Placental epithelial cell (primary cell): ENCODE measurements around the gene FOXF1. TPM values are rescaled to one million over a fixed set of nuclear protein-coding genes. Genes with fewer than 3 reads are reported as not detected.

Source experiments
- total RNA-seq: library from RNA; depleted of rRNA; stranded (reverse); fragments of >200 nt; gene quantifications from 2 replicates; pipeline ENCODE4 v1.2.3, GENCODE V29; 2012

Gene FOXF1
- not detected in 2 replicates for total RNA-seq

DNA sequence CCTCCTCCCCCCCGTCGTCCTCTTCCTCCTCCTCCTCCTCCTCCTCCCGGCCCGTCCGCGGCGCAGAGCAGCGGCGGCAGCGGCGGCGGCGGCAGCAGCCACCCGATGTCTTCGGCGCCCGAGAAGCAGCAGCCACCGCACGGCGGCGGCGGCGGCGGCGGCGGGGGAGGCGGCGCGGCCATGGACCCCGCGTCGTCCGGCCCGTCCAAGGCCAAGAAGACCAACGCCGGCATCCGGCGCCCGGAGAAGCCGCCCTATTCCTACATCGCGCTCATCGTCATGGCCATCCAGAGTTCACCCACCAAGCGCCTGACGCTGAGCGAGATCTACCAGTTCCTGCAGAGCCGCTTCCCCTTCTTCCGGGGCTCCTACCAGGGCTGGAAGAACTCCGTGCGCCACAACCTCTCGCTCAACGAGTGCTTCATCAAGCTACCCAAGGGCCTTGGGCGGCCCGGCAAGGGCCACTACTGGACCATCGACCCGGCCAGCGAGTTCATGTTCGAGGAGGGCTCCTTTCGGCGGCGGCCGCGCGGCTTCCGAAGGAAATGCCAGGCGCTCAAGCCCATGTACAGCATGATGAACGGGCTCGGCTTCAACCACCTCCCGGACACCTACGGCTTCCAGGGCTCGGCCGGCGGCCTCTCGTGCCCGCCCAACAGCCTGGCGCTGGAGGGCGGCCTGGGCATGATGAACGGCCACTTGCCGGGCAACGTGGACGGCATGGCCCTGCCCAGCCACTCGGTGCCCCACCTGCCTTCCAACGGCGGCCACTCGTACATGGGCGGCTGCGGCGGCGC, at the start of gene FOXF1:
TSS of gene FOXF1 (plus strand) at position 63 of the 797 bp plus-strand sequence. CDS start at position 106, 43 bp downstream.

DNA sequence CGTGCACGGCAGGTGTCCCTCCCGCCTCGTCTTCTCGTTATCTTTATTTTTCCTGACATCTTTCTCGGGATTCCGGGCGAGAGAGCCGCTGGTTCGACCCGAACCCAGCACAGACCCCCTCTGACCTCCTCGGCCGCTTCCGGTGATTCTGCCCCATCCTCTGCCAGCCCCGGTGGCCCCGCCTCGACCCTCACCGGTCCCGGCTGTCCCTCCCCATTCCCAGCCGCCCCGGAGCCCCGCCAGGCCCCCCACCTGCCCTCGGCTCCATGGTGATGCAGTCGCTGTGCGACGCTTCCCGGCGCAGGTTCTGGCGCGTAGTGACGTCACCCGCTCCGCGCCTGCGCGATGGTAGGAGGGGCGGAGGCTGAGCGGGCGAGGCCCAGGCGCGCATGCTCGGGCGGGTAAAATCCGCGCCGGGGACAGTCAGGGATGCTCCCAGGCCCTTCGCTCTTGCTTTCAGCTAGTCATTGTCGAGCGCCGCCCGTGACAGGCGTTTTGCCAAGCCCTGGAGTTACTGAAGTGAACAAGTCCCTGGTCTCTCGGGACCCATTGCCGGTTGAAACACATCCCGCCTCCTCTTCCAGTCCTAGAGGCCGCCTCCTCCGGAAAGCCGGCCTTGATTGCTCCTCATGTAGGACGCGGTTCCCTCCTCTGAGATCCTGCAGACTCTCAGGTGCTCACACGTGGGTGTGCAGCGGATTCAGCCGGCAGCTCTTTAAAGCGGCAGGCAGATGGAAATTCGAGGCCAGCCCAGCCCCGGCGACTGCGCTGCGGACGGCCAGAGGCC, 44.8 kb downstream of the FOXF1 start, which contains the start of gene MTHFSD:
TSS of gene MTHFSD (minus strand) at position 319 of the 787 bp plus-strand sequence. CDS start at position 268, 51 bp downstream.

Other genes starting within 250 kb of the FOXF1 start
- gene MTHFSD, start 44.7 kb downstream of the FOXF1 start, total RNA-seq: 17.2 and 27.9 TPM in 2 replicates
- 0.39 and 2.3 TPM in 2 replicates for gene FOXC2, start 56.3 kb downstream of the FOXF1 start, total RNA-seq
- 2.0 and 13.9 TPM in 2 replicates for gene FOXL1, start 68.0 kb downstream of the FOXF1 start, total RNA-seq